Cardiac muscle cell (in vitro differentiated cells and primary cell): ENCODE data around the gene ARAF. TPM values are rescaled to one million over a fixed set of nuclear protein-coding genes. Genes with fewer than 3 reads are reported as not detected.
"Not testable (repeated sequence)": the region's sequence is repeated elsewhere in the genome, so short reads cannot be mapped to it uniquely, and the experiment has no call there.

Experiments used
- DNase-seq, 2 donors: peaks; one replicate each; pipeline versions ENCODE4 v3.0.0 to v3.0.0-alpha.2; 2010 to 2017; ENCODE audit warnings: low read depth in 1 of 2, low spot score in 1 of 2
- H3K27ac ChIP-seq: fragments of 200-600 bp; sonication (generic); 2 replicates; pipeline ENCODE4 v1.5.1; 2016
- H3K27me3 ChIP-seq: fragments of 200-600 bp; sonication (generic); 2 replicates; pipeline ENCODE4 v1.6.0; 2016; ENCODE audit warnings: control low read depth
- H3K36me3 ChIP-seq: fragments of 200-600 bp; sonication (generic); 2 replicates; pipeline ENCODE4 v1.5.1; 2016; ENCODE audit warnings: control low read depth
- H3K4me1 ChIP-seq: fragments of 200-600 bp; sonication (generic); 2 replicates; pipeline ENCODE4 v1.8.1; 2017; ENCODE audit warnings: low read depth, mild to moderate bottlenecking, mixed run types
- H3K4me3 ChIP-seq: fragments of 200-600 bp; sonication (generic); 2 replicates; pipeline ENCODE4 v1.5.1; 2016; ENCODE audit warnings: mild to moderate bottlenecking
- H3K9me3 ChIP-seq: fragments of 200-600 bp; sonication (generic); 2 replicates; pipeline ENCODE4 v1.5.1; 2017; ENCODE audit warnings: low read depth, mild to moderate bottlenecking, control low read depth
- CTCF ChIP-seq: IDR thresholded peaks from 2 replicates; pipeline ENCODE4 v1.5.1; 2012; ENCODE audit warnings: low read depth, mild to moderate bottlenecking, low read length
- polyA plus RNA-seq: library from polyadenylated mRNA; unstranded; fragments of >200 nt; fragmentation: Nextera tagmentation; extraction: Ambion mirVana; gene quantifications from 2 replicates; pipeline ENCODE4 v1.2.1, GENCODE V29; 2016
- total RNA-seq: library from RNA; depleted of rRNA; stranded (reverse); fragments of >200 nt; gene quantifications from 2 replicates; pipeline ENCODE4 v1.2.3, GENCODE V29; 2016

Gene ARAF
- total and polyA plus RNA-seq, 2 experiments from 2014 or later: 44.1 to 87.3 TPM

- H3K27ac ChIP-seq: no peak overlapping the region
- H3K4me1 ChIP-seq: no peaks in the 10 kb centered on the region
- TF ChIP-seq CTCF: no peak
- no peak overlapping the region for H3K4me3 ChIP-seq
- no peaks in the 10 kb centered on the region for H3K9me3 ChIP-seq
- no peaks in the 10 kb centered on the region for H3K36me3 ChIP-seq
- no peaks in the 10 kb centered on the region for H3K27me3 ChIP-seq
- no peak for DNase-seq
Observed at GRCh38 chrX:47590984-47591383, 30.0 kb downstream of the ARAF start.

GRCh38 chrX:47593522-47593921 lies 32.5 kb downstream of the ARAF start:
- no peak overlapping the region for H3K4me3 ChIP-seq
- H3K4me1 ChIP-seq: no peaks in the 10 kb centered on the region
- no peak for DNase-seq
- no peak overlapping the region for H3K27ac ChIP-seq
- H3K27me3 ChIP-seq: no peaks in the 10 kb centered on the region
- no peak for TF ChIP-seq CTCF
- no peaks in the 10 kb centered on the region for H3K9me3 ChIP-seq
- no peaks in the 10 kb centered on the region for H3K36me3 ChIP-seq

DNA sequence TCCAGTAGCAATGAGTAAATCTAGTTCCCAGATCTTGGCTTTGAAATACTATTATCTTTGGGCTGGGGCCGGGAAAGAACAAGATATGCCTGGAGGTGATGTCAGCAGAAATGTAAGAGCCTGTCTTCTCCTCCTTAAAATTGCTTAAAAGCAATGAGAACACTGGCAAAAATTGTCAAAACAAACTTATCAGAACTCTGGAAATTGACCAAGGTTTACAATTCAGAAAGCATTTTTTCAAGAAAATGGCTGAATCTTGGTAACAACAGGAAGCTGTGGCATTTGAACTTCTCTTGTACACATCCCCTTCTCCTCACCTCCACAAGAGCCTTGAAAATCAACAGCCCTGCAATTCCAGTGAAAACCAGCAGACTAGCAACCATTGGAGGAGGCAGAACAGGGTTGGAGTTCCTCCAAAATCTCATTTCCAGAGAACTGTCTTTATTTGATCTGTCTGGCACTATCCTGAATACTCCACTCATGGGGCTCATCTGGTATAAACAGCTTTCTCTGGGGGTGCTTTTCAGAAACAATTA lies 34.8 kb downstream of the ARAF start:
- Histone ChIP-seq H3K9me3 (no peaks in the 10 kb centered on the region), H3K4me1 (no peaks in the 10 kb centered on the region), H3K4me3 (no peak overlapping the region), H3K27me3 (no peaks in the 10 kb centered on the region), H3K36me3 (no peaks in the 10 kb centered on the region), H3K27ac (no peak overlapping the region)
- peak; percentile 6 for TF ChIP-seq CTCF
- peak in 1 of 2 donors; percentile 93 for DNase-seq

DNA sequence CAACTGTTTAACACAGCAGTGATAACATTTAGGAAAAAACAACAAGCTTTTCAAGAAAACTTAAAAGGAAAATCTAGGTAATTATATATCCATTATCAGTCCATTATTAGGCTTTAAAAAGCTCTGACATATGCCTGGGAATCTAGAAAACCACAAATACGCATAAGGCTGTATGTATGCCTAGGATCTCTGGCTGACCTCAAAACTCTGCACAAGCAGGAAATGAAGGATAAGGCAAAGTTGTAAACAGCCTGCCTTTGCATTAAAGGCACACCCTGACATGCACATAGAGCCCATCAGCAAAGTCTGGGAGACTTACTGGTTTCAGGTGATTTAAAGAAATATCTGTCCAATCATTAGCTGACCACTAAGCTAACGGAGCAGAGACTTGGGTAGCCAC lies 35.3 kb downstream of the ARAF start:
- no peaks in the 10 kb centered on the region for H3K36me3 ChIP-seq
- H3K4me1 ChIP-seq: no peaks in the 10 kb centered on the region
- no peak for TF ChIP-seq CTCF
- H3K4me3 ChIP-seq: no peak overlapping the region
- no peak overlapping the region for H3K27ac ChIP-seq
- no peaks in the 10 kb centered on the region for H3K9me3 ChIP-seq
- H3K27me3 ChIP-seq: no peaks in the 10 kb centered on the region
- DNase-seq: peak in 1 of 2 donors; percentile 86

- no peaks in the 10 kb centered on the region for H3K27me3 ChIP-seq
- H3K36me3 ChIP-seq: no peaks in the 10 kb centered on the region
- H3K4me1 ChIP-seq: no peaks in the 10 kb centered on the region
- H3K9me3 ChIP-seq: no peaks in the 10 kb centered on the region
- H3K27ac ChIP-seq: no peak overlapping the region
- no peak for DNase-seq
- no peak for TF ChIP-seq CTCF
- no peak overlapping the region for H3K4me3 ChIP-seq
Observed at GRCh38 chrX:47597222-47597621, 36.2 kb downstream of the ARAF start.

GRCh38 chrX:47603125-47603524 lies 42.1 kb downstream of the ARAF start:
- H3K27ac ChIP-seq, DNase-seq, H3K9me3 ChIP-seq, H3K36me3 ChIP-seq, H3K27me3 ChIP-seq, H3K4me3 ChIP-seq, H3K4me1 ChIP-seq: not testable (repeated sequence)
